ENCODE data around the gene UROC1. TPM values are rescaled to one million over a fixed set of nuclear protein-coding genes. Genes with fewer than 3 reads are reported as not detected.

Gene UROC1
- total RNA-seq, 2 donors from 2014 or later, result not detected

DNA sequence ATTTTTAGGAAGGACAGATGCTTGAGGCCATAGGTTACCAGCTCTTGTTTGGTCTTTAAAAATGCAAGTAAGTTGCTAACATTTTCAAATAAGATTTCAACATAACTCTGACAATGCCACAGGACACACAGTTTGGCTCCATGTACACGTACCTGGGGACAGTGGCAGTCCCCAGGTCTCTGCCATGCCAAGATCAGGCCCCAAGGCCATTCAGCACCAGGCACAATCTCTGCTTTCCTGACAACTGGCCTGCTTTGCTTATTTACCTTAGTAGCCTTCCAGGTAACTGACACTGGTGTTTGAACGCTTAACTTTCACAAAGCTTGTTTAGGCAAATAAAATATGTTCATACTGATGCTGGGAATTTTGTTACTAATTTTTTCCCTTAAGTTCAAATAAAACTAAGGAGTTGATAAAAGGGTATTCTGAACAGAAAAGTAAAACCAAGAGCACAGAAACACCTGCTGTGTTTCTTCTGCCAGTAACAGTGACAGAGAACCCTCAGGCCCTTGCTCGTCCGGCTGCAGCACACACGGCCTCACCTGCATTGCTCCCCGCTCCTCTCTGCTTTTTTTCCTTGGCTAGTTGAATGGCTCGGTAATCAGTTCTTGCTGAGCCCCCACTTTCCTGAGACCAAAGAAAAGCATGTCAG, 58.3 kb downstream of the UROC1 start:
- peaks cover 15 to 28% of the 10 kb centered on the region in 2 donors for H3K36me3 ChIP-seq (replicated peaks in 1 of 2; ENCODE audit: insufficient read depth in 1 of 2, low read depth in 2 of 2)
- peak; percentile 70 to 88 (median 75) for DNase-seq

DNA sequence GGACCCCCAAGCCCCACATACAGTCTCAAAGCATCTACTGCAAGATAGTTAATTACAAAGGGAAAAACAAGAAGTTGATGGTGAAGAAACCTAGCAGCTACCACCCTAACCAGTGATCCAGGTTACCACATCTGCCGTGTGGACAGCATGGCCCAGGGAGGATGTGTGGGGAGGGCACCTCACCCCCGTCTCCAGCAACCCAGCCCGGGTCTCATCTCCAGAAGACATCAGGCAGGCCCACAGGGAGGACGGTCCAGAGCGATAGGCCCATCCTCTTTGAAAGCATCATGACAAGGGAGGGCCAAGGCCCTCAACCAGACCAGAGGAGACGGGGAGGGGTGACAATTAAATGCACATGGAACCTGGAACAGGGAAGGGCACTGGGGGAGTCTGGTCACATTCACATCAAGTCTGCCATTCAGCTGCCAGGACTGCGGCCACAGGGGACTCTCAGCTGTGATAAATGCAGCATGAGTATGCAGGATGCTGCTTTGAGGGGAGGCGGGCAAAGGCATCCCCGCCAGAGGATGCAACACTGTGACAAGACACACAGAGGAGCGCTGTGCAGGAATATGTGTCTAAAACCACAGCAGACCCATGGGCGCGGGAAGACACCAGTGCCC, 60.7 kb downstream of the UROC1 start:
- Histone ChIP-seq H3K4me1 (peaks cover 35% of the 10 kb centered on the region), H3K4me3 (no peak overlapping the region), H3K36me3 (replicated peaks in 1 of 2; ENCODE audit: insufficient read depth in 1 of 2, low read depth in 2 of 2) (peaks cover 15 to 28% of the 10 kb centered on the region in 2 donors), H3K27me3 (no peaks in the 10 kb centered on the region), H3K27ac (no peak overlapping the region), H3K9me3 (no peaks in the 10 kb centered on the region)
- intact Hi-C loops (cut with DNase I), result loop anchor here (10.0 kb wide), 1 partner anchor 102 kb away; the partner anchor contains the start of gene KLF15
- TF ChIP-seq POLR2A (IDR thresholded peaks at IDR 0.05), result no peak
- TF ChIP-seq, protein P1, sequence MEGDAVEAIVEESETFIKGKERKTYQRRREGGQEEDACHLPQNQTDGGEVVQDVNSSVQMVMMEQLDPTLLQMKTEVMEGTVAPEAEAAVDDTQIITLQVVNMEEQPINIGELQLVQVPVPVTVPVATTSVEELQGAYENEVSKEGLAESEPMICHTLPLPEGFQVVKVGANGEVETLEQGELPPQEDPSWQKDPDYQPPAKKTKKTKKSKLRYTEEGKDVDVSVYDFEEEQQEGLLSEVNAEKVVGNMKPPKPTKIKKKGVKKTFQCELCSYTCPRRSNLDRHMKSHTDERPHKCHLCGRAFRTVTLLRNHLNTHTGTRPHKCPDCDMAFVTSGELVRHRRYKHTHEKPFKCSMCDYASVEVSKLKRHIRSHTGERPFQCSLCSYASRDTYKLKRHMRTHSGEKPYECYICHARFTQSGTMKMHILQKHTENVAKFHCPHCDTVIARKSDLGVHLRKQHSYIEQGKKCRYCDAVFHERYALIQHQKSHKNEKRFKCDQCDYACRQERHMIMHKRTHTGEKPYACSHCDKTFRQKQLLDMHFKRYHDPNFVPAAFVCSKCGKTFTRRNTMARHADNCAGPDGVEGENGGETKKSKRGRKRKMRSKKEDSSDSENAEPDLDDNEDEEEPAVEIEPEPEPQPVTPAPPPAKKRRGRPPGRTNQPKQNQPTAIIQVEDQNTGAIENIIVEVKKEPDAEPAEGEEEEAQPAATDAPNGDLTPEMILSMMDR (IDR thresholded peaks at IDR 0.05), result no peak
- ATAC-seq, result no peak
- WGBS, 2 donors, result 85 to 86% methylated on average over 12 of the region's 12 CpGs
- DNase-seq, result peak in 1 of 4 donors; percentile 4

More for the DNA sequence above, 58.3 kb downstream of the UROC1 start:
- Histone ChIP-seq H3K4me1 (peaks cover 56% of the 10 kb centered on the region), H3K27me3 (no peaks in the 10 kb centered on the region), H3K4me3 (no peak overlapping the region), H3K9me3 (no peaks in the 10 kb centered on the region), H3K27ac (peak overlapping the region; percentile 25 to 84 (median 70))
- intact Hi-C loops (cut with DNase I), result loop anchor here (10.0 kb wide), 1 partner anchor 104 kb away; the partner anchor contains the start of gene KLF15
- WGBS, 2 donors, result 35 to 37% methylated on average over 7 of the region's 7 CpGs
- ATAC-seq, result peak; percentile 87
- TF ChIP-seq POLR2A (IDR thresholded peaks at IDR 0.05), result peak in 2 of 3 donors; percentile 29 to 39
- TF ChIP-seq, protein P1 (IDR thresholded peaks at IDR 0.05), result no peak

DNA sequence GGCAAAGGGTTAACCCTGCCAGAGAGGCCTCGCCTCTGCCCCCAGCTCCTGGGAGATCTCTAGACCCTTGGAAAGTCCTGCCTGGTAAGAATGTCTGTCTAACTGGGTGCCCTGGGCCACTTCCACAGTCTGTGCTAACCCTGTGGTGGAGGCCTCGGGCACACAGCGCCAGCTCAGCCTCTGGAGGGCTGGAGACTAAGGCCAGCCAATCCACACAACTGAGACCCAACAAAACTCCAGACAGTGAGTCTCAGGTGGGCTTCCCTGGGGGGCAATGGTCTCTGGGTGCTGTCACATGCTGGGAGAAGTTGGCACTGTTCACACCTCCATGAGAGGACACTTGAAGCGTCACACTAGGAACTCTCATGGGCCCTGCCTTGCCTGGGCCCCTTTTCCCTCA, 61.4 kb downstream of the UROC1 start:
- no peak overlapping the region for H3K27ac ChIP-seq
- DNase-seq (peak in 1 of 4 donors; percentile 2), ATAC-seq (no peak)
- H3K36me3 ChIP-seq (replicated peaks in 1 of 2; ENCODE audit: insufficient read depth in 1 of 2, low read depth in 2 of 2), result peaks cover 11 to 28% of the 10 kb centered on the region in 2 donors
- TF ChIP-seq, protein P1 (IDR thresholded peaks at IDR 0.05), result no peak
- TF ChIP-seq POLR2A (IDR thresholded peaks at IDR 0.05), result no peak
- H3K27me3 ChIP-seq, result no peaks in the 10 kb centered on the region
- no peaks in the 10 kb centered on the region for H3K9me3 ChIP-seq
- intact Hi-C loops (cut with DNase I), result loop anchor here (10.0 kb wide), 1 partner anchor 101 kb away; the partner anchor contains the start of gene KLF15
- 61 to 82% methylated on average over 3 to 4 of the region's 4 CpGs for WGBS, 2 donors
- peaks cover 28% of the 10 kb centered on the region for H3K4me1 ChIP-seq
- H3K4me3 ChIP-seq, result no peak overlapping the region

DNA sequence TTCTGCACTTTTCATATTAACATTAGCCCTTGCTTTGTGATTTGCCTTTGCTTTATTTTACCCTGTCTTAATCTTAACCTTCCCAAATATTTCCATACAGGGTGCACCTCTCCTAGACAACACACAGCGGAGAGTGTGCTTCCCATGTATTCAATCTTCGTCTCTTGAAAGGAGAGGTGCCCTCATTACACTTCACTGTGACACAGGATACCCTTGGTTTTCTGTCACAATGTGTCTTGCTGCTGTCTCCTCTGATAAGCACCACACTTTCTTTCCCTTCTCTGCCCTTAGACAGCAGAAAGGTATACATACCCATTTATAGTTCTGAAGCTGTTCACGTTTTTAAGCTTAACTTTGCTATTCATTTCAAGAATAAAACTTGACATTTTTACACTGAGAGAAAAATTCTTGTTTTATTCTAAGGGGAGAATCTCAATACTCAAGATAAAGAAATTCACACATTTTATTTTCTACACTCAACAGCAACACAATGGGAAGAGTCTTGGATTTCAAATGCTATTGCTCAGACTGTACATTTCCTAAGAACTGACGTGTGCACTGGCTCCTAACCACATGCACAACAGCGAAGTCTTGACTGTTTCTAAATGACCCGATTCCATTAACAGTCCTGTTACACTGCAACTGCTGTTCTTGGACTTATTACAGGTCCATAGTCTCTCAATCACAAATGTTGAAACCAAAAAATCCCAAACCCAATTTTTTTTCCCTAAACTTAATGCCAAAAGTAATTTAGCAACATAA, 63.0 kb downstream of the UROC1 start:
- TF ChIP-seq, protein P1 (IDR thresholded peaks at IDR 0.05), result no peak
- TF ChIP-seq POLR2A (IDR thresholded peaks at IDR 0.05), result no peak
- ATAC-seq, result no peak
- no peak for DNase-seq
- Histone ChIP-seq H3K4me3 (no peak overlapping the region), H3K27ac (no peak overlapping the region), H3K4me1 (peaks cover 28% of the 10 kb centered on the region), H3K9me3 (no peaks in the 10 kb centered on the region), H3K36me3 (replicated peaks in 1 of 2; ENCODE audit: insufficient read depth in 1 of 2, low read depth in 2 of 2) (peaks cover under 1 to 18% of the 10 kb centered on the region in 2 donors), H3K27me3 (no peaks in the 10 kb centered on the region)
- intact Hi-C loops (cut with DNase I), result loop anchor here (10.0 kb wide), 1 partner anchor 100 kb away; the partner anchor contains the start of gene KLF15
- 79 to 88% methylated on average over 6 of the region's 6 CpGs for WGBS, 2 donors

Measured in body of pancreas (tissue), 4 donors.